Measurements from ENCODE around the gene OR6C6.

DNA sequence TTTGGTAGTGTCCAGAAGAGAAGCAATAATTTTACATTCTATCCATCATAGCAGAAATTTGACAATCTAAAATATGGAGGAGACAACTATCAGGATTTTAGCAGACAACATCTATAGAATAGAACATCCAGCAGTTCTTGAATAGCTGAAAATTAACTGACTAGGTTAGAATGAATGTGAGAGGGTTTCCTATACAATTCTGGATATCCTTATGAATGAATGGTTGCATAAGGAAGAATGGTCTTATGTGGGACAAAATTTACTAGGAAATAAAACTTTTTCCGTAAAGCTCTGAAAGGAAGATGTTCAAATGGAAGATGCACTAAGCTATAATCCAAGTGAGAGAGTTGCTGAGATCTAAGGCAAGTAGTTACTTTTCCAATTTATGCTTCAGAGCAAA is 34.1 kb upstream of the OR6C6 start, which contains the start of gene OR6C3:
- no peak for TF ChIP-seq POLR2AphosphoS5 (IDR thresholded peaks at IDR 0.05; ENCODE audit: borderline replicate concordance, low read depth, low read length)
- TF ChIP-seq EZH2 (IDR thresholded peaks at IDR 0.05), result no peak

Data from SK-N-MC (cell line).